GM19452 (cell line): Measurements from ENCODE around the gene PDIA4.

Source experiments
- ATAC-seq: cut with Tn5 transposase; IDR thresholded peaks from one replicate; pipeline ENCODE4 v1.9.1; 2021; ENCODE audit not compliant: unreplicated experiment

The PDIA4 gene

DNA sequence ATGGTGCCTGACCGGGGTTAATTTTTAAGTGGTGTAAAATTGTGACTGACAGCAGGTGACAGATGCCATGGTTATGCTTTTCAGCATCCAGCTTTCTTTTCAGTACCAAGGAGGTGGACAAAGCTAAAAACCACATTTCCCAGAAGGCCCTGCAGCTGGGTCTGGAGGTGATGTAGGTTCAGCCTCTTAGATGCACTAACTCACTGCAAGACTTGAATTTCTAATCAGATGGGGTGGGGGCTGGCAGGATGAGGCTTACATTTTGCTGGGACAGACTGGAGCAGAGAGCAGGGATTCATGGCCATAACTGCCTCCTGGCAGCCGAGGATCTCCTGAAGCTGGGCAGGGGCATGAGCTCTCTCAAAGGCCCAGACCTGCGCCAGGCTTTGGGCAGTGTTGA, 52.4 kb downstream of the PDIA4 start:
- ATAC-seq, result no peak

GRCh38 chr7:148973256-148973655, 55.0 kb downstream of the PDIA4 start:
- ATAC-seq, result no peak

DNA sequence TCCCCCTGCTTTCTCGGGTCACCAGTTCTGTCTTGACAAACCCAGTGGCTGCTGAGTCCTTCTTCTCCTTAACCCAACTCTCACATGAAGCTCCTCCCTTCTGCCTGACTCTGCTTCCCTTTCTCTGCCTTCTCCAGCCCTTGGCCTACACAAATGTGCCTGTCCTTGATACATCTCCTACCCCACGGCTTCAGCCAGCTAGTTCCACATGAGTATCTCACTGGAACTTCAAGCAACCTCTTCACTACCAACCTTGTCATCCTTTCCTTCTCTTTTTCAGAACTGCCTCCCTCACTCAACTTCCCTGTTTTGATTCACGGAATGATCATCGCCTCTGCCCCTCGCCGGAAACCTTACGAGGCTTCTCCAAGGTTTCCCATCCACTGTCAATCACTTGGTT, 55.9 kb downstream of the PDIA4 start:
- ATAC-seq, result no peak

GRCh38 chr7:148967602-148968001, 60.7 kb downstream of the PDIA4 start:
- no peak for ATAC-seq

DNA sequence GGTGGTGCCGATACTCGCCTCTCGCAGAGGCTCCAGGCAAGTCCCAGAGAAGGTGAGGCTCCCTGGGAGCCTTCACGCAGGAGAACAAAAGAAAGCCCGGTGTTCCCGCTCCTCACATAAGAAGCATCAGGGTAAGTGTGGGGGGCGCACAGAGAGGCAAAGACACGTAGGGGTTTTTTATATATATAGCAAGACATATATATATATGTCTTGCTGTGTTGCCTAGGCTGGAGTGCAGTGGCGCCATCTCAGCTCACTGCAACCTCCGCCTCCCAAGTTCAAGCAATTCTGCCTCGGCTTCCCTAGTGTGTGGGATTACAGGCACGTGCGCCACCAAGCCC, 61.3 kb downstream of the PDIA4 start:
- ATAC-seq, result no peak

- ATAC-seq, result no peak
Observed at GRCh38 chr7:148964483-148965267, 63.6 kb downstream of the PDIA4 start.

DNA sequence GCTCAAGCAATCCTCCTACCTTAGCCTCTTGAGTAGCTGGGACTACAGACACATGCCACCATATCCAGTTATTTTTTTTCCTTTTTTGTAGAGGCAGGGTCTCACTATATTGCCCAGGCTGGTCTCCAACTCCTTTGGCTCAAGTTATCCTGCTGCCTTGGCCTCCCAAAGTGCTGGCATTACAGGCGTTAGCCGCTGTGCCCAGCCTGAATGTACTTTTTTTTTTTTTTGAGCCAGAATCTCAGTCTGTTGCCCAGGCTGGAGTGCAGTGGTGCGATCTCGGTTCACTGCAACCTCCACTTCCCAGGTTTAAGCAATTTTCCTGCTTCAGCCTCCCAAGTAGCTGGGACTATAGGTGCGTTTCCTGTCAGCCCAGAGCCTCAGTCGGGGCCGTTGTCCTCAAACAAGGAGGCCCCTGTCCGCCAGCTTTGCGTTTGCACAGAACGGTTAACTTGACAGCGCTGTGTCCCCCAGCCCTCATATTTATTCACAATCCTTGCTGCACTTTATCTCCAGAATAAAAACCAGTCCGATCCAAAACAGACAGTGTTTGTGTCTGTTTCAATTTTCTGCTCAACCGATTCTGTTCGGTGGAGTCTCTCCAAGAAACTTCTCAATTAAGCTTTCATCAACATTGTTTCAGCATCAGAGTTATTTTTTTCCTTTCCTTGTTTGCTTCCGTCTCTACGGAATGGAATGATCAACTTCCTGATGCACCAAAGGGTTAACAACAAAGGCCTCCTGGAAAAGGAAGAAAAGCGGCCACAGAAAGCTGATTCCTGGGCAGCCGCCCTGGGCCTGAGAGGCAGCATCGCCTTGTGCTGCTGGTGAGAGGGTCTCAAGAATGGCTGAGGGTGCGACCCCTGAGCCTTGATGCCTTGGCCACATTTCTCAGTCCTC, 64.5 kb downstream of the PDIA4 start:
- ATAC-seq, result no peak

GRCh38 chr7:148962823-148963582, 65.3 kb downstream of the PDIA4 start:
- peak; percentile 64 for ATAC-seq

DNA sequence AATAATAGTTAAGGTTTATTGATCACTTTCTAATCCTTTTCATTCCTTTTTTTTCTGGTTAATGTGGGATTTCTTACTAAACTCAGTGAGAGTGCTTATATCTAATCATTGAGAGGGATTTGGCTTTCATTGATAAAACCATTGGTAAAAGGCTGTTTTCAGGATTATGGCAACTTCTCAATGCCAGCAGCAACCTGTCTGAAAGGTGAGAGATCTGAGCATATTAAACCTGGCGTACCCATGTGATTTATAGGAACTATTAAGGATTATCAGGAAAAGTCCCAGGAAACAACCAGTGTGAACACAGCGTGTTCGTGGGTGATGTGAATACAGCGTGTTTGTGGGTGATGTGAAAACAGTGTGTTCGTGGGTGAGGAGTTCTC, 65.9 kb downstream of the PDIA4 start:
- peak; percentile 4 for ATAC-seq

- no peak for ATAC-seq
Observed at GRCh38 chr7:148959726-148960125, 68.6 kb downstream of the PDIA4 start.

DNA sequence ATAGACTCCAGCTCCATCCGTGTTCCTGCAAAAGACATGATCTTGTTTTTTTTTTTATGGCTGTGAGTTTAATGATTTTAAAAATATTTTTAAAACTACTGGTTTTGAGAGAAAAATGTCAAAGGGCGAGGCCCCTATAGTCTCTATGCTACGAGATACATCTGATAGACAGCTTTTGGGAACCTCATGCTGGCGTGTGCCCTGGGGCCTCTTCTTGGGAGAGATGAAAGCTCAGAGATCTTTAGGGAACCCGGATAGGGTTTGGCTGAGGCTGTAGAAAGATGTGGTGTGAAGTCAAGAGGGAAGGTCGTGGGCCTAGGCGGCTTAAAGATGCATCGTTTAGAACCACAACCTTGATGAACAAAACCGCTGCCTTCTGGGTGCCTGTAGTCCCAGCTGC, 70.2 kb downstream of the PDIA4 start:
- no peak for ATAC-seq

GRCh38 chr7:148954766-148955165, 73.5 kb downstream of the PDIA4 start:
- no peak for ATAC-seq

DNA sequence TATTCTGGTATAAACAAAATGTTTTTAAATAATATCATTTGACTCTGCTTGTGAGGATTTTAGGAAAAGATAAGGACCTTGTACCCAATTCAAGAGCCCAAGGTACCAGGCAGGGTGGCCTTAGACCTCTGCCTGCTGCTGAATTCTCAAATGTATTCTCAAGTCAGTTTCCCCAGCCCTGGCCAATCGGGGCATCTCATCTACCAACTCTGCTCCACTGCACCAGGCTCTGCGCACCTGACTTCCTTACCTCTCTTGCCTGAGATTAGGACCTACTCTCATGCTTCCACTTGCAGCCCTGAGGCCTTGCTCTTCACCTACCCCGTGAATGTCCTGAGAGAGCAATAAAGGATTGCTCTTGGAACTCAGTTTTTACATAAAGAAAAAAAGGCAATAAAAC, 74.6 kb downstream of the PDIA4 start:
- no peak for ATAC-seq
